Fibroblast of lung (primary cell): ENCODE data around the gene SLC35E1.

ENCODE experiments used
- CTCF ChIP-seq, 2 donors: IDR thresholded peaks in 1 of 2; conservative IDR thresholded peaks in 1 of 2; 1 replicate in 1 of 2; 2 replicates in 1 of 2; pipeline ENCODE4 v1.5.1; 2011 to 2012; ENCODE audit warnings: low read length in 2 of 2, control low read depth in 1 of 2, inconsistent platforms in 1 of 2, low read depth in 1 of 2, mild to moderate bottlenecking in 1 of 2
- EZH2 ChIP-seq: IDR thresholded peaks from 2 replicates; pipeline ENCODE4 v1.5.1; 2012; ENCODE audit warnings: low read length, control low read depth, mild to moderate bottlenecking; ENCODE audit errors: missing control alignments

GRCh38 chr19:16569609-16570320 lies 2.5 kb downstream of the SLC35E1 start:
- TF ChIP-seq CTCF (conservative IDR thresholded peaks at IDR 0.05 in 1 of 2, IDR thresholded peaks at IDR 0.05 in 1 of 2; ENCODE audit: low read depth in 1 of 2, low read length in 2 of 2) (no peak), EZH2 (no peak)
